IMR-90 (cell line): ENCODE results near the gene AMOTL1. TPM values are rescaled to one million over a fixed set of nuclear protein-coding genes. Genes with fewer than 3 reads are reported as not detected.

ENCODE experiments used
- ATAC-seq: fragments of 200-7000 bp; cut with Tn5 transposase; 2 replicates; pipeline ENCODE4 v1.9.1; 2020; ENCODE audit warnings: low read depth, mild to moderate bottlenecking, moderate library complexity
- BruUV-seq: library from RNA; stranded (reverse); fragments of 400-500 nt; replicated peaks from 2 replicates; lab custom pipeline; 2021; lab: Mats Ljungman, UMichigan
- CTCF ChIA-PET: fragments of 300-600 bp; formaldehyde crosslinking; extraction: SDS; loops from one replicate; lab custom pipeline; 2021; ENCODE audit warnings: antibody characterized with exemption; lab: Yijun Ruan, JAX
- POLR2A ChIA-PET: fragments of 300-600 bp; sonication (Branson Sonifier 250); formaldehyde crosslinking; loops from one replicate; lab custom pipeline; 2022; ENCODE audit warnings: antibody characterized with exemption; ENCODE audit not compliant: unreplicated experiment; lab: Charles Lee
- DNase-seq: peaks from one replicate; pipeline ENCODE4 v3.0.0; 2013
- H2AFZ ChIP-seq: replicated peaks from 2 replicates; pipeline ENCODE3; 2013; ENCODE audit warnings: low read length, mild to moderate bottlenecking; ENCODE audit not compliant: poor library complexity
- H2AK5ac ChIP-seq: 2 replicates; pipeline ENCODE4 v1.6.1; 2013; ENCODE audit warnings: low read depth, low read length, inconsistent platforms
- H2AK9ac ChIP-seq: replicated peaks from 2 replicates; pipeline ENCODE3; 2013; ENCODE audit warnings: mild to moderate bottlenecking, low read depth, low read length, moderate library complexity; ENCODE audit not compliant: poor library complexity
- H2BK120ac ChIP-seq: 2 replicates; pipeline ENCODE4 v1.6.1; 2013; ENCODE audit warnings: low read depth, low read length, inconsistent platforms
- H2BK15ac ChIP-seq: 3 replicates; pipeline ENCODE4 v1.6.1; 2013; ENCODE audit warnings: low read depth, low read length, inconsistent platforms
- H2BK20ac ChIP-seq: 2 replicates; pipeline ENCODE4 v1.6.1; 2013; ENCODE audit warnings: low read depth, mild to moderate bottlenecking, inconsistent platforms, low read length, moderate library complexity
- H2BK5ac ChIP-seq: 2 replicates; pipeline ENCODE4 v1.6.1; 2013; ENCODE audit warnings: mild to moderate bottlenecking, low read depth, low read length, inconsistent platforms; ENCODE audit not compliant: poor library complexity, severe bottlenecking
- H3K14ac ChIP-seq: replicated peaks from 2 replicates; pipeline ENCODE4 v1.6.1; 2013; ENCODE audit warnings: low read depth, low read length, inconsistent platforms
- H3K18ac ChIP-seq: 2 replicates; pipeline ENCODE4 v1.6.1; 2013; ENCODE audit warnings: low read depth, low read length, control low read depth
- H3K23ac ChIP-seq: 2 replicates; pipeline ENCODE4 v1.6.1; 2013; ENCODE audit warnings: low read depth, low read length, inconsistent platforms
- H3K27ac ChIP-seq: 2 replicates; pipeline ENCODE4 v1.5.1; 2013; ENCODE audit warnings: mild to moderate bottlenecking, control low read depth, low read length; ENCODE audit not compliant: insufficient read depth
- H3K27me3 ChIP-seq: 2 replicates; pipeline ENCODE4 v1.6.1; 2013; ENCODE audit warnings: low read length; ENCODE audit not compliant: control insufficient read depth, insufficient read depth
- H3K36me3 ChIP-seq: 2 replicates; pipeline ENCODE4 v1.6.1; 2013; ENCODE audit warnings: low read length, mixed read lengths; ENCODE audit not compliant: control insufficient read depth, insufficient read depth
- H3K4ac ChIP-seq: 2 replicates; pipeline ENCODE4 v1.6.1; 2013; ENCODE audit warnings: low read depth, low read length, inconsistent platforms
- H3K4me1 ChIP-seq: 2 replicates; pipeline ENCODE4 v1.6.1; 2013; ENCODE audit warnings: low read length, mixed read lengths; ENCODE audit not compliant: control insufficient read depth, insufficient read depth
- H3K4me2 ChIP-seq: 2 replicates; pipeline ENCODE4 v1.6.1; 2013; ENCODE audit warnings: low read depth, mild to moderate bottlenecking, control low read depth, low read length, moderate library complexity
- H3K4me3 ChIP-seq: 2 replicates; pipeline ENCODE4 v1.5.1; 2013; ENCODE audit warnings: low read depth, mild to moderate bottlenecking, control low read depth, low read length, moderate library complexity; ENCODE audit not compliant: insufficient read depth
- H3K56ac ChIP-seq: 2 replicates; pipeline ENCODE4 v1.6.1; 2013; ENCODE audit warnings: low read length, inconsistent platforms; ENCODE audit not compliant: insufficient read depth; ENCODE audit errors: extremely low read depth
- H3K79me1 ChIP-seq, 2 experiments: 2 replicates each; pipeline ENCODE4 v1.6.1; 2013; ENCODE audit warnings: low read length in 2 of 2, inconsistent platforms in 1 of 2, low read depth in 1 of 2
- H3K9ac ChIP-seq: 2 replicates; pipeline ENCODE4 v1.6.1; 2013; ENCODE audit warnings: low read depth, low read length, control low read depth
- H3K9me1 ChIP-seq: 2 replicates; pipeline ENCODE4 v1.6.1; 2013; ENCODE audit warnings: low read length, inconsistent platforms; ENCODE audit not compliant: insufficient read depth
- H3K9me3 ChIP-seq: 2 replicates; pipeline ENCODE4 v1.6.1; 2013; ENCODE audit warnings: low read length; ENCODE audit not compliant: control insufficient read depth, insufficient read depth
- H4K20me1 ChIP-seq: 2 replicates; pipeline ENCODE4 v1.6.1; 2013; ENCODE audit warnings: low read length, inconsistent platforms; ENCODE audit not compliant: insufficient read depth
- H4K5ac ChIP-seq: 2 replicates; pipeline ENCODE4 v1.6.1; 2013; ENCODE audit warnings: mild to moderate bottlenecking, low read depth, low read length, control low read depth
- H4K8ac ChIP-seq, 2 experiments: 2 replicates each; pipeline ENCODE4 v1.6.1; 2013; ENCODE audit warnings: low read depth in 2 of 2, low read length in 2 of 2, control low read depth in 1 of 2, inconsistent platforms in 1 of 2
- H4K91ac ChIP-seq: 2 replicates; pipeline ENCODE4 v1.6.1; 2013; ENCODE audit warnings: low read depth, low read length, inconsistent platforms; ENCODE audit not compliant: insufficient read depth
- BHLHE40 ChIP-seq: fragments of 150-350 bp; IDR thresholded peaks from 2 replicates; pipeline ENCODE4 v1.6.1; 2016; ENCODE audit warnings: mild to moderate bottlenecking, low read depth, low read length
- CEBPB ChIP-seq: IDR thresholded peaks from 2 replicates; pipeline ENCODE4 v1.6.1; 2012; ENCODE audit warnings: low read depth, low read length, improper control_type of control experiment
- CHD1 ChIP-seq: IDR thresholded peaks from 2 replicates; pipeline ENCODE4 v1.6.1; 2012; ENCODE audit warnings: low read depth, low read length, improper control_type of control experiment
- FOS ChIP-seq: fragments of 150-350 bp; IDR thresholded peaks from 2 replicates; pipeline ENCODE4 v1.6.1; 2016; ENCODE audit warnings: low read depth, low read length
- MAFK ChIP-seq: IDR thresholded peaks from 2 replicates; pipeline ENCODE4 v1.6.1; 2012; ENCODE audit warnings: low read depth, low read length, improper control_type of control experiment
- MAZ ChIP-seq: IDR thresholded peaks from 2 replicates; pipeline ENCODE4 v1.6.1; 2012; ENCODE audit warnings: low read depth, mild to moderate bottlenecking, low read length, improper control_type of control experiment, moderate library complexity, borderline replicate concordance
- NFE2L2 ChIP-seq: fragments of 150-350 bp; IDR thresholded peaks from 2 replicates; pipeline ENCODE4 v1.6.1; 2016; ENCODE audit warnings: low read depth, mild to moderate bottlenecking, low read length
- POLR2A ChIP-seq: IDR thresholded peaks from 2 replicates; pipeline ENCODE4 v1.6.1; 2012; ENCODE audit warnings: mild to moderate bottlenecking, low read depth, low read length
- RAD21 ChIP-seq: IDR thresholded peaks from 2 replicates; pipeline ENCODE4 v1.6.1; 2012; ENCODE audit warnings: low read length, improper control_type of control experiment
- RCOR1 ChIP-seq: IDR thresholded peaks from 2 replicates; pipeline ENCODE4 v1.6.1; 2012; ENCODE audit warnings: mild to moderate bottlenecking, low read length, improper control_type of control experiment; ENCODE audit not compliant: insufficient replicate concordance
- RFX5 ChIP-seq: IDR thresholded peaks from 2 replicates; pipeline ENCODE4 v1.8.0; 2012; ENCODE audit warnings: low read depth, mild to moderate bottlenecking, low read length, moderate library complexity
- SMC3 ChIP-seq: fragments of 150-350 bp; IDR thresholded peaks from 2 replicates; pipeline ENCODE4 v1.6.1; 2016; ENCODE audit warnings: low read depth, mild to moderate bottlenecking, antibody characterized with exemption, low read length, moderate library complexity
- WGBS, 2 experiments: methylation state at CpG; one replicate each; pipeline versions ENCODE4 v1.1.5 to v1.1.7; 2013; ENCODE audit warnings: missing lambda C conversion rate in 2 of 2; ENCODE audit not compliant: insufficient read length in 1 of 2; ENCODE audit errors: extremely low coverage in 2 of 2; 5-methylcytosine and 5-hydroxymethylcytosine counted together
- dilution Hi-C: fragments of 300-500 bp; cut with HindIII; formaldehyde crosslinking; loops from one replicate; pipeline ENCODE4 v1.14.3; 2018; ENCODE audit warnings: low sequenced_read_pairs; ENCODE audit not compliant: unreplicated experiment
- in situ Hi-C: fragments of 300-500 bp; cut with MboI; formaldehyde crosslinking; loops from 3 replicates; pipeline ENCODE4 v1.14.3; 2019; ENCODE audit warnings: low sequenced_read_pairs, inconsistent platforms, mixed read lengths
- intact Hi-C: fragments of 100-400 bp; cut with micrococcal nuclease; formaldehyde crosslinking; loops from 2 replicates; pipeline ENCODE4 v1.10.0; 2022
- polyA plus RNA-seq, 3 experiments: library from polyadenylated mRNA; depleted of rRNA; stranded (reverse); fragments of >200 nt; gene quantifications; 2 replicates each; pipeline ENCODE4 v1.2.3, GENCODE V29; 2012; ENCODE audit warnings: low replicate concordance in 1 of 3
- total RNA-seq: library from RNA; depleted of rRNA; stranded (reverse); fragments of >200 nt; gene quantifications from 2 replicates; pipeline ENCODE4 v1.2.3, GENCODE V29; 2012
- TF ChIP-seq, protein P1 (sequence below): fragments of 150-350 bp; IDR thresholded peaks from 2 replicates; pipeline ENCODE4 v1.6.1; 2016; ENCODE audit warnings: low read depth, mild to moderate bottlenecking, low read length, moderate library complexity, borderline replicate concordance
- TF ChIP-seq, protein P2 (sequence below): conservative IDR thresholded peaks from 2 replicates; pipeline ENCODE4 v1.5.1; 2012; ENCODE audit warnings: mild to moderate bottlenecking, low read depth, low read length, improper control_type of control experiment

Gene AMOTL1
- total and polyA plus RNA-seq, 2 of the 4 experiments (the other 2 are of a cell fraction): 18.6 to 49.5 TPM

DNA sequence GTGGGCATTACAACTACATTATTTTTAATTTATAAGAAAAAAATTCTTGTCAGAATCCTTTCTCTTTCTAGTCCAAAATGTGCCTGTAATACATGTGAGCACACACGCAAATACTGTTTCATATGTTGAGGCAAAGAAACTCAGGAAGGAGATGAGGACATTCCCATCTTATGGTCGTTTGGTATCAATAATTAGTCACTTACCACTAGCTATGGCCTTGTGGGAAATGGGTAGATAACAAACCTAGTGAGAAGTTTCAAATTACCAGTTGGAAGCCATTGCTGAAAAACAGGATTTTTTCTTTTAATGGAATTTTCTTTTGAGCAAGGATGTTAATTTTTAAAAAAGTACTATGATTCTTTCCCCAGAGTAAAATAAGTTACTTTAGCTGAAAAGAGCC, 25.7 kb downstream of the AMOTL1 start:
- ChIA-PET POLR2A (no interaction called here), CTCF (interaction anchor here (1.6 to 1.7 kb wide), 2 partner anchors 8 to 52 kb away, joined by 5 to 7 read pairs; no protein-coding TSS in a partner anchor)
- Histone ChIP-seq H2BK15ac (peak overlapping the region; percentile 42; the same call in 2 of the 3 replicates), H2BK120ac (peak overlapping the region; percentile 49), H3K36me3 (no peaks in the 10 kb centered on the region), H2AK9ac (peak overlapping the region; percentile 56), H3K23ac (peak overlapping the region; percentile 59), H3K4me3 (no peak overlapping the region), H3K4me2 (peak overlapping the region; percentile 70), H2BK20ac (peak overlapping the region; percentile 28; the same call in 1 of the 2 replicates), H4K8ac (peak overlapping the region; percentile 31 to 83), H3K18ac (peak overlapping the region; percentile 22), H3K56ac (peak overlapping the region; percentile 35; the same call in 1 of the 2 replicates), H2BK5ac (peak overlapping the region; percentile 87), H3K27ac (peak overlapping the region; percentile 82), H4K91ac (peak overlapping the region; percentile 81), H3K14ac (peak overlapping the region; percentile 27; the same call in 1 of the 2 replicates), H2AFZ (no peak overlapping the region), H3K9me3 (no peaks in the 10 kb centered on the region), H4K5ac (peak overlapping the region; percentile 38; the same call in 1 of the 2 replicates), H2AK5ac (peak overlapping the region; percentile 76), H3K9ac (peak overlapping the region; percentile 31), H4K20me1 (peaks cover 49% of the 10 kb centered on the region), H3K9me1 (peaks cover 31% of the 10 kb centered on the region), H3K4me1 (peaks cover 37% of the 10 kb centered on the region), H3K79me1 (peaks cover 27 to 90% of the 10 kb centered on the region in 2 experiments), H3K4ac (peak overlapping the region; percentile 86), H3K27me3 (no peaks in the 10 kb centered on the region)
- dilution Hi-C loops (no loop called here), intact Hi-C loops (no loop called here), in situ Hi-C loops (no loop called here)
- DNase-seq (peak; percentile 81), ATAC-seq (no peak)
- BruUV-seq: no TSS peak
- TF ChIP-seq MAFK (no peak), BHLHE40 (no peak), SMC3 (no peak), POLR2A (peak; percentile 2; the same call in 1 of the 2 replicates), CHD1 (no peak; the same call in 1 of the 2 replicates), MAZ (no peak), RAD21 (no peak), FOS (no peak), CEBPB (peak; percentile 45; the same call in 1 of the 2 replicates), RFX5 (no peak), NFE2L2 (no peak), RCOR1 (no peak)
- TF ChIP-seq, protein P1, sequence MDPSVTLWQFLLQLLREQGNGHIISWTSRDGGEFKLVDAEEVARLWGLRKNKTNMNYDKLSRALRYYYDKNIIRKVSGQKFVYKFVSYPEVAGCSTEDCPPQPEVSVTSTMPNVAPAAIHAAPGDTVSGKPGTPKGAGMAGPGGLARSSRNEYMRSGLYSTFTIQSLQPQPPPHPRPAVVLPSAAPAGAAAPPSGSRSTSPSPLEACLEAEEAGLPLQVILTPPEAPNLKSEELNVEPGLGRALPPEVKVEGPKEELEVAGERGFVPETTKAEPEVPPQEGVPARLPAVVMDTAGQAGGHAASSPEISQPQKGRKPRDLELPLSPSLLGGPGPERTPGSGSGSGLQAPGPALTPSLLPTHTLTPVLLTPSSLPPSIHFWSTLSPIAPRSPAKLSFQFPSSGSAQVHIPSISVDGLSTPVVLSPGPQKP: no peak
- TF ChIP-seq, protein P2, sequence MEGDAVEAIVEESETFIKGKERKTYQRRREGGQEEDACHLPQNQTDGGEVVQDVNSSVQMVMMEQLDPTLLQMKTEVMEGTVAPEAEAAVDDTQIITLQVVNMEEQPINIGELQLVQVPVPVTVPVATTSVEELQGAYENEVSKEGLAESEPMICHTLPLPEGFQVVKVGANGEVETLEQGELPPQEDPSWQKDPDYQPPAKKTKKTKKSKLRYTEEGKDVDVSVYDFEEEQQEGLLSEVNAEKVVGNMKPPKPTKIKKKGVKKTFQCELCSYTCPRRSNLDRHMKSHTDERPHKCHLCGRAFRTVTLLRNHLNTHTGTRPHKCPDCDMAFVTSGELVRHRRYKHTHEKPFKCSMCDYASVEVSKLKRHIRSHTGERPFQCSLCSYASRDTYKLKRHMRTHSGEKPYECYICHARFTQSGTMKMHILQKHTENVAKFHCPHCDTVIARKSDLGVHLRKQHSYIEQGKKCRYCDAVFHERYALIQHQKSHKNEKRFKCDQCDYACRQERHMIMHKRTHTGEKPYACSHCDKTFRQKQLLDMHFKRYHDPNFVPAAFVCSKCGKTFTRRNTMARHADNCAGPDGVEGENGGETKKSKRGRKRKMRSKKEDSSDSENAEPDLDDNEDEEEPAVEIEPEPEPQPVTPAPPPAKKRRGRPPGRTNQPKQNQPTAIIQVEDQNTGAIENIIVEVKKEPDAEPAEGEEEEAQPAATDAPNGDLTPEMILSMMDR: no peak
- WGBS, 2 experiments: no CpG with 5 or more reads among the region's 2 CpGs
